GM12865 (cell line): ENCODE measurements around the gene EIF4E.
"Not testable (repeated sequence)": the region's sequence is repeated elsewhere in the genome, so short reads cannot be mapped to it uniquely, and the experiment has no call there.

Source experiments
- DNase-seq: peaks from one replicate; pipeline ENCODE4 v3.0.0; 2010; ENCODE audit warnings: low read depth
- H3K4me3 ChIP-seq: 2 replicates; pipeline ENCODE4 v1.5.1; 2011; ENCODE audit warnings: mild to moderate bottlenecking, low read depth, low read length, control low read depth
- TF ChIP-seq, protein P1 (sequence below): IDR thresholded peaks from 2 replicates; pipeline ENCODE4 v1.5.1; 2011; ENCODE audit warnings: low read length, control low read depth, low read depth, inconsistent platforms; ENCODE audit not compliant: insufficient read depth; ENCODE audit errors: missing control alignments

The EIF4E gene

DNA sequence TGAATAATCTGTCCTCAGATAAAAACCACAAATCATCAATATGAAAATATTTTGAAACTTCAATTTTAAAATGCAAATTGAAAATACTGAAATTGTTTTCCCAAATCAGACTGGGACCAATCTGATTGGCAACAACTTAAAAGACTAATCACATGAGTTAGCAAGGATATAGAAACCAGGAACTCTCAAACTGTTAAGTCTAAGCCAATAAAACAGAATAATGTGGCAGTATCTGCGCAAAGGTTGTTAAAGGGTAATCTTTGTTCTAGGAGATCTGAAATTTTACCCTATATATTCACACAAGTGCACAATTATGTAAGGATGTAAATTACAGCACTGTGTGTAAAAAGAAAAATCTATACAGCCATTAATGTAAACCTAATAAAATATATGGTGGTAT lies 29.7 kb downstream of the EIF4E start:
- no peak overlapping the region for H3K4me3 ChIP-seq
- TF ChIP-seq, protein P1, sequence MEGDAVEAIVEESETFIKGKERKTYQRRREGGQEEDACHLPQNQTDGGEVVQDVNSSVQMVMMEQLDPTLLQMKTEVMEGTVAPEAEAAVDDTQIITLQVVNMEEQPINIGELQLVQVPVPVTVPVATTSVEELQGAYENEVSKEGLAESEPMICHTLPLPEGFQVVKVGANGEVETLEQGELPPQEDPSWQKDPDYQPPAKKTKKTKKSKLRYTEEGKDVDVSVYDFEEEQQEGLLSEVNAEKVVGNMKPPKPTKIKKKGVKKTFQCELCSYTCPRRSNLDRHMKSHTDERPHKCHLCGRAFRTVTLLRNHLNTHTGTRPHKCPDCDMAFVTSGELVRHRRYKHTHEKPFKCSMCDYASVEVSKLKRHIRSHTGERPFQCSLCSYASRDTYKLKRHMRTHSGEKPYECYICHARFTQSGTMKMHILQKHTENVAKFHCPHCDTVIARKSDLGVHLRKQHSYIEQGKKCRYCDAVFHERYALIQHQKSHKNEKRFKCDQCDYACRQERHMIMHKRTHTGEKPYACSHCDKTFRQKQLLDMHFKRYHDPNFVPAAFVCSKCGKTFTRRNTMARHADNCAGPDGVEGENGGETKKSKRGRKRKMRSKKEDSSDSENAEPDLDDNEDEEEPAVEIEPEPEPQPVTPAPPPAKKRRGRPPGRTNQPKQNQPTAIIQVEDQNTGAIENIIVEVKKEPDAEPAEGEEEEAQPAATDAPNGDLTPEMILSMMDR: no peak
- DNase-seq: no peak

DNA sequence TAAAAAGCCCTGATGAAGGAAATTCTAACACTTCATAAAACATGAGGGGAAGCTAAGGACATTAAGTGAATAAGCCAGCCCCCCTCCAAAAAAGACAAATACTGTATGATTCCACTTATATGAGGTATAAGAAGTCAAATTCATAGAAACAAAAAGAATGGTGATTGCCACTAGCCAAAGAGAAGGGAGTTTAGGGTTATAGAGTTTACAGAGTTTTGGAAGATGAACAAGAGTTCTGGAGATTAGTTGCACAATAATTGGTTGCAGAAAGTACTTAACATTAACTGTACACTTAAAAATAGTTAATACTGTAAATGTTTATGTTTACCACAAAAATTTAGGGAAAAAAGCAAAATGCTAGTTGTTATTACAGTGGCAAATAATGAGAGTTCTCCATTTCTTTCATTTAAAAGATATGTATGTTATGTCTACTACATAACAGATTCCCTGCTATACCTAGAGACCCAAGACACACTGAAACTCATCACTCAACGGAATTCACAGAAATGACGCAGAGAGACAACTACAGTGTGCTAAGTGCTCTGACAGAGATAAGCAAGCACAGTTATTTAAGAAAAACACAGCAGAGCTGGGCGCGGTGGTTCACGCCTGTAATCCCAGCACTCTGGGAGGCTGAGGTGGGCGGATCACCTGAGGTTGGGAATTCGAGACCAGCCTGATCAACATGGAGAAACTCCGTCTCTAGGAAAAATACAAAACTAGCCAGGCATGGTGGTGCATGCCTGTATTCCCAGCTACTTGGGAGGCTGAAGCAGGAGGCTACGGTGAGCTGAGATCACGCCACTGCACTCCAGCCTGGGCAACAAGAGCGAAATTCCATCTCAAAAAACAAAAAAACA lies 37.2 kb downstream of the EIF4E start:
- TF ChIP-seq, protein P1: no peak
- no peak overlapping the region for H3K4me3 ChIP-seq
- DNase-seq: no peak

DNA sequence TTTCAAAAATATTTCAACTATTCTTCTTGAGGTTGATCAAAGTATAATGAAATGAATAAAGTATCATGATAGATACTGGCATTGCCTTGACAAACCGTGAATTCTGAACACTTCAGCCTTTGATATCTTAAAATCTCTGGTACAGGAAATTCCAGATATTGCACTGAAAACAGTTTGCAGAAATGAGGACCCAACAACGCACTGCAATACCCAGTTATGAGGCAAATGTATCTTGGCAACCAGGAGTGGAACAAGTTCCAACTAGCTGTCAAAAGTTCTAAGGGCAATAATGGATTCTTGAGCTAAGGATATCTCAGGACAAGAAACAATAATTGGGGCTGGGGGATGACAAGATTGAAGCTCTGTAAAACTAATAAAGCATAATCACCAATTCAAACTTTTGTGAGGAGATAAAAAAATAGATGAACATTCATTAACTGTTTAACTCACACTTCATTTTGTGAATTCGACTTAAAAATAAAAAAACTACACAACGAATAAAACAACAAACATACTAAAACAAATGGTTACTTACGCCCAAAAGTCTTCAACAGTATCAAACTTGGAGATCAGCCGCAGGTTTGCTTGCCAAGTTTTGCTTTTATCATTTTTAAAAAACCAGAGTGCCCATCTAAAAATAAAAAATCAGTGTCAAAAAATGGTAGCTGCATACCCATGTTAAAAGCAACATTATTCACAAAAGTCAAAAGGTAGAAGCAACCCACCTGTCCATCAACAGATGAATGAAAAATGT lies 38.1 kb downstream of the EIF4E start:
- DNase-seq: no peak
- TF ChIP-seq, protein P1: no peak
- H3K4me3 ChIP-seq: no peak overlapping the region

DNA sequence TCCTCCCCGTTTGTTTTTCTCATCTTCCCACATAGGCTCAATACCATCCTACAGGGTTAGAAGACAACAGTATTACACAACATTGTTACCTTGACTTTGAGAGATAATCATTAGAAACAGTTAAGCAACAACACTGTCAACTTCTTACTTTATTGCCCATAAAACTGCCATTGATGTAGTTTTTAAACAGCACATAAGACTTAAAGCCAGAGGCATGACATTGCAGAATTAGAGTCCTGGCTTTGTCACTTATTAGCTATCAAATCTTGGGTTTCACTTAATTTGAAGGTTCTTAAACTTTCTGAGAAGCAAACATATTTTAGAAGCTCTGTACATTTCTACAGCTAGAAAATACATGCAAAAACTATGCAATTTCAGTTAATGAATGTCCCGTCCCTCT lies 41.8 kb downstream of the EIF4E start:
- no peak for DNase-seq
- TF ChIP-seq, protein P1: no peak
- H3K4me3 ChIP-seq: no peak overlapping the region

DNA sequence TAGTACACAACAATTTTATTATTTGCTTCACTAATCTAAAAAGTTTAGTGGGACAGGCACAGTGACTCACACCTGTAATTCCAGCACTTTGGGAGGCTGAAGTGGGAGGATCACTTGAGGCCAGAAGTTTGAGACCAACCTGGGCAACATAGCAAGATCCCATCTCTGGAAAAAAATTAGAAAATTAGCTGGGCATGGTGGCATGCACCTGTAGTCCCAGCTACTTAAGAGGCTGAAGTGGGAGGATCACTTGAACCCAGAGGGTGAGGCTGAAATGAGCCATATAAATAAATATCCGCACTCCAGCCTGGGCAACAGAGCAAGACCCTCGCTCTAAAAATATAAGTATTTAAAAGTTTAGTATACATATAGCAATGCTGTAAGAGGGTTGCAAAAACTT lies 42.6 kb downstream of the EIF4E start:
- not testable (repeated sequence) for DNase-seq

DNA sequence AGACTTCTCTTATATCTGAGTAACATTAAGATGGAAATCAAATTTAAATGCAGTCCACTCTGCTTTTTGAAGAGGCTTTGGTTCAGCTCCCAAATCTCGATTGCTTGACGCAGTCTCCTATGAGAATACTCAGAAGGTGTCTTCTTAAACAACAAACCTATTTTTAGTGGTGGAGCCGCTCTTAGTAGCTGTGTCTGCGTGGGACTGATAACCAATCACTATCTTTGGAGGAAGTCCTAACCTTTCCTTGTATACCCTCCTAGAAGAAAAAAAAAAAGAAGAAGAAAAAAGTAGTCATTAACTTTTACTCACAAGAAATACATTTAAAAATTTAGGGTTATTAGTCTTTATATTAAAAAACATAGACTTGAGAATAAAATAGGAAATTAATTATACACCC lies 48.0 kb downstream of the EIF4E start:
- not testable (repeated sequence) for DNase-seq

More for the DNA sequence above, 42.6 kb downstream of the EIF4E start:
- not testable (repeated sequence) for H3K4me3 ChIP-seq

DNA sequence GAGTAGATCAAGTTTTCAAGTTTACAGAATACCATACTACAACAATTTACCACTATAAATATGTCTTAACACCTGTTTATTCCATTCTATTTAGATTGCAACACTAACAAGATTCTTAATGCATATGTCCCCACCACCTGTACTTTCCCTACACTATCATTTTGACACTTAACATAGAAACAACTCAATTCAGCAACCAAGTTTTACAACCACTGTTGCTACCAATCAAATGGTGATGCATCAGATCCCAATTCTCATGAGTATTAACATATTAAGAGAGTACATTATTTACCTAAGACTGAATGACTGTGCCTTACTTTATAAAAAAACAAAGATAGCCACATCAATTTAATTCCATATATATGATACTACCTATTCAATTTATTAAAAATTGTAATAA lies 49.4 kb downstream of the EIF4E start:
- DNase-seq: no peak
- no peak overlapping the region for H3K4me3 ChIP-seq
- TF ChIP-seq, protein P1: no peak

More for the DNA sequence above, 48.0 kb downstream of the EIF4E start:
- not testable (repeated sequence) for H3K4me3 ChIP-seq
